VCaP (cell line): Measurements from ENCODE around the gene COG5.

ENCODE experiments used
- H3K27ac ChIP-seq: fragments of 450-650 bp; 2 replicates; pipeline ENCODE4 v1.5.1; 2017
- CTCF ChIP-seq: fragments of 450-650 bp; conservative IDR thresholded peaks from 2 replicates; pipeline ENCODE4 v1.5.1; 2017; ENCODE audit warnings: mild to moderate bottlenecking, moderate library complexity

The COG5 gene

GRCh38 chr7:107294182-107294581 lies 269.5 kb downstream of the COG5 start:
- no peak for TF ChIP-seq CTCF
- no peak overlapping the region for H3K27ac ChIP-seq

- TF ChIP-seq CTCF: no peak
- H3K27ac ChIP-seq: no peak overlapping the region
Measured at GRCh38 chr7:107292591-107292990, 271.1 kb downstream of the COG5 start.

- H3K27ac ChIP-seq: no peak overlapping the region
- no peak for TF ChIP-seq CTCF
Measured at GRCh38 chr7:107291434-107291833, 272.3 kb downstream of the COG5 start.

GRCh38 chr7:107286751-107287621 lies 276.7 kb downstream of the COG5 start:
- no peak overlapping the region for H3K27ac ChIP-seq
- no peak for TF ChIP-seq CTCF

GRCh38 chr7:107284911-107285479 lies 278.7 kb downstream of the COG5 start:
- no peak for TF ChIP-seq CTCF
- no peak overlapping the region for H3K27ac ChIP-seq

- no peak for TF ChIP-seq CTCF
- no peak overlapping the region for H3K27ac ChIP-seq
Measured at GRCh38 chr7:107277331-107277730, 286.4 kb downstream of the COG5 start.

- TF ChIP-seq CTCF: no peak
Measured at GRCh38 chr7:107276220-107276827, 287.4 kb downstream of the COG5 start.

More at GRCh38 chr7:107276220-107276827, 287.4 kb downstream of the COG5 start:
- no peak overlapping the region for H3K27ac ChIP-seq
